Endometrium (tissue), 2 donors: Measurements from ENCODE around the gene SPACA5B.
"Not testable (repeated sequence)": the region's sequence is repeated elsewhere in the genome, so short reads cannot be mapped to it uniquely, and the experiment has no call there.

Experiments used
- FAIRE-seq: peaks from 2 replicates; lab custom pipeline; 2012; peaks lifted over from hg19 to GRCh38; lab: Jason Lieb, UNC
- donor health status: control.
- donor health status: control.

Gene SPACA5B

GRCh38 chrX:48130326-48130725 lies at the start of gene SPACA5B:
SPACA5B (plus strand) TSS chrX:48130626; CDS start chrX:48130688, 62 bp downstream.
- FAIRE-seq, result not testable (repeated sequence)

GRCh38 chrX:48083212-48083611 lies 47.2 kb upstream of the SPACA5B start:
- FAIRE-seq, result no peak

- FAIRE-seq, result no peak
These were observed 46.7 kb upstream of the SPACA5B start for GRCh38 chrX:48083706-48084105.

- no peak for FAIRE-seq
These were observed 44.3 kb upstream of the SPACA5B start for GRCh38 chrX:48086082-48086481.

- FAIRE-seq, result no peak
These were observed 40.3 kb upstream of the SPACA5B start for GRCh38 chrX:48090123-48090522.

- not testable (repeated sequence) for FAIRE-seq
These were observed 37.9 kb upstream of the SPACA5B start for GRCh38 chrX:48092558-48092957.

GRCh38 chrX:48101443-48101842 lies 29.0 kb upstream of the SPACA5B start:
- FAIRE-seq, result no peak

GRCh38 chrX:48102874-48103374 lies 27.5 kb upstream of the SPACA5B start:
- no peak for FAIRE-seq

- FAIRE-seq, result no peak
These were observed 22.7 kb upstream of the SPACA5B start for GRCh38 chrX:48107717-48108116.

- FAIRE-seq, result not testable (repeated sequence)
These were observed 5.1 kb upstream of the SPACA5B start for GRCh38 chrX:48125286-48125685.

- not testable (repeated sequence) for FAIRE-seq
These were observed 1.9 kb downstream of the SPACA5B start for GRCh38 chrX:48132308-48132844.

GRCh38 chrX:48139076-48139475 lies 8.7 kb downstream of the SPACA5B start:
- FAIRE-seq, result not testable (repeated sequence)

- not testable (repeated sequence) for FAIRE-seq
These were observed 11.5 kb downstream of the SPACA5B start for GRCh38 chrX:48141810-48142508.

GRCh38 chrX:48142697-48143096 lies 12.3 kb downstream of the SPACA5B start:
- not testable (repeated sequence) for FAIRE-seq

- FAIRE-seq, result no peak
These were observed 23.3 kb downstream of the SPACA5B start for GRCh38 chrX:48153769-48154168.

- no peak for FAIRE-seq
These were observed 24.4 kb downstream of the SPACA5B start for GRCh38 chrX:48154796-48155195.

- FAIRE-seq, result no peak
These were observed 25.6 kb downstream of the SPACA5B start for GRCh38 chrX:48156014-48156413.

- no peak for FAIRE-seq
These were observed 34.8 kb downstream of the SPACA5B start for GRCh38 chrX:48165241-48165640.

- not testable (repeated sequence) for FAIRE-seq
These were observed 35.9 kb downstream of the SPACA5B start for GRCh38 chrX:48166322-48166721.

- no peak for FAIRE-seq
These were observed 49.3 kb downstream of the SPACA5B start for GRCh38 chrX:48179691-48180090.

GRCh38 chrX:48180811-48181210 lies 50.4 kb downstream of the SPACA5B start:
- no peak for FAIRE-seq

GRCh38 chrX:48181882-48182281 lies 51.5 kb downstream of the SPACA5B start:
- FAIRE-seq, result not testable (repeated sequence)
